Heart left ventricle (tissue), 13 donors: Measurements from ENCODE around the gene SWI5.

Experiments used
- POLR2A ChIP-seq, 2 donors: fragments of 450-650 bp; IDR thresholded peaks; one replicate each; pipeline ENCODE4 v1.6.1; 2017; ENCODE audit warnings: antibody characterized with exemption in 2 of 2, mild to moderate bottlenecking in 2 of 2, moderate library complexity in 2 of 2
- TF ChIP-seq, protein P1 (sequence below), 12 donors: fragments of 200-600 bp; sonication (generic) in 4 of 12; IDR thresholded peaks; one replicate each; pipeline versions ENCODE4 v1.5.0 to v1.8.0; 2018 to 2022; ENCODE audit warnings: antibody characterized with exemption in 12 of 12, mild to moderate bottlenecking in 5 of 12
- donor health status: ischemic (EF 13 %, LVEDD 7.1; RV severe dilation, severe dysfunction).
- donor health status: DM: no; HTN: yes; CAD: no.
- donor health status: DM: no; HTN: no; CAD: no.
- donor health status: ischemic (EF 25% LVEDD 6.9; RV normal size, moderate dysfunction).
- donor health status: ischemic (EF 25% LVEDD 5.7; RV mildly dilated, moderate dysfunction).
- donor health status: ischemic (EF 35%, LVEDD 5.7; RV mildly dilated, moderate dysfunction).
- donor health status: nonischemic (EF 11% LVEDD 7.7; RV severe dilation, severe dysfunction).
- donor health status: DM: yes; HTN: yes; CAD: no.
- donor health status: PGD.
- donor health status: ischemic (EF 29% LVEDD 5.4; RV normal size, mild dysfunction).
- donor health status: nonischemic (EF 23%, LVEDD 6.1; RV moderate dilation, normal function).

DNA sequence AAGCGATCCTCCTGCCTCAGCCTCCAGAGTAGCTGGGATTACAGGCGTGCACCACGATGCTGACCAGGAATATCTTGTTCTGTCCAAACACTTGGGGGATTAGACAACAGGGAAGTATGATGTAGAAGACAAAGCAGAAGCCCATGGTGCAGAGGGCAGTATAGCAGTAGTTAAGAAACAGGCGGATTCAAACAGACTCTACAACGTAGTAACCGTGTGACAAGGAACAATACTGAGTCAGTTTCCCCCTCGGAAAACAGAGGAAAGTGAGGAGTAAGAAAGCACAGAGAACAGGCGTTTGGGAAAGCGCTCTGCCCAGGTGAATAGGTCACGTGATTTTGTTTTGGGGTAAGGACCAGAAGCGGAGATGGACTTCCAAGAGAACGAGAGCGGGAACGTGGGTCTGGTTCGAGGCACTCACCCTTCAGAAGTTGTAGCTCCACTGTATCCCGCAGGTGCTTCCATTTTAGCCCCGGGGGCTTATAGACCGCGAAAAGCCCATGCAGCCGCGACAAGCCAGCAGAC is 45.9 kb downstream of the SWI5 start:
- TF ChIP-seq, protein P1, sequence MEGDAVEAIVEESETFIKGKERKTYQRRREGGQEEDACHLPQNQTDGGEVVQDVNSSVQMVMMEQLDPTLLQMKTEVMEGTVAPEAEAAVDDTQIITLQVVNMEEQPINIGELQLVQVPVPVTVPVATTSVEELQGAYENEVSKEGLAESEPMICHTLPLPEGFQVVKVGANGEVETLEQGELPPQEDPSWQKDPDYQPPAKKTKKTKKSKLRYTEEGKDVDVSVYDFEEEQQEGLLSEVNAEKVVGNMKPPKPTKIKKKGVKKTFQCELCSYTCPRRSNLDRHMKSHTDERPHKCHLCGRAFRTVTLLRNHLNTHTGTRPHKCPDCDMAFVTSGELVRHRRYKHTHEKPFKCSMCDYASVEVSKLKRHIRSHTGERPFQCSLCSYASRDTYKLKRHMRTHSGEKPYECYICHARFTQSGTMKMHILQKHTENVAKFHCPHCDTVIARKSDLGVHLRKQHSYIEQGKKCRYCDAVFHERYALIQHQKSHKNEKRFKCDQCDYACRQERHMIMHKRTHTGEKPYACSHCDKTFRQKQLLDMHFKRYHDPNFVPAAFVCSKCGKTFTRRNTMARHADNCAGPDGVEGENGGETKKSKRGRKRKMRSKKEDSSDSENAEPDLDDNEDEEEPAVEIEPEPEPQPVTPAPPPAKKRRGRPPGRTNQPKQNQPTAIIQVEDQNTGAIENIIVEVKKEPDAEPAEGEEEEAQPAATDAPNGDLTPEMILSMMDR (IDR thresholded peaks at IDR 0.05) = no peak
- TF ChIP-seq POLR2A (IDR thresholded peaks at IDR 0.05) = no peak
